DOHH2 (cell line): ENCODE data around the gene CERS6.

Experiments
- H3F3A ChIP-seq: fragments of 200-600 bp; sonication (generic), shearing (Covaris generic); 2 replicates; pipeline ENCODE4 v1.6.0; 2016; ENCODE audit warnings: antibody characterized with exemption, mild to moderate bottlenecking; ENCODE audit not compliant: control insufficient read depth, insufficient read depth
- H3K27ac ChIP-seq: fragments of 200-600 bp; sonication (generic); 2 replicates; pipeline ENCODE4 v1.5.1; 2014; ENCODE audit warnings: low read depth, mild to moderate bottlenecking, low read length, moderate library complexity
- H3K27me3 ChIP-seq: fragments of 200-600 bp; sonication (generic); 2 replicates; pipeline ENCODE4 v1.6.1; 2014; ENCODE audit warnings: mild to moderate bottlenecking, low read length, mixed read lengths; ENCODE audit not compliant: control insufficient read depth
- H3K36me3 ChIP-seq: fragments of 200-600 bp; sonication (generic); 2 replicates; pipeline ENCODE4 v1.6.1; 2014; ENCODE audit warnings: mild to moderate bottlenecking, low read length, moderate library complexity, mixed read lengths; ENCODE audit not compliant: control insufficient read depth
- H3K4me1 ChIP-seq: fragments of 200-600 bp; sonication (generic); 2 replicates; pipeline ENCODE4 v1.6.1; 2014; ENCODE audit warnings: mild to moderate bottlenecking, low read length, mixed read lengths; ENCODE audit not compliant: control insufficient read depth
- H3K4me2 ChIP-seq: fragments of 200-600 bp; sonication (generic); 2 replicates; pipeline ENCODE4 v1.6.0; 2014; ENCODE audit warnings: mild to moderate bottlenecking, low read length, moderate library complexity
- H3K4me3 ChIP-seq: fragments of 200-600 bp; sonication (generic); 2 replicates; pipeline ENCODE4 v1.5.1; 2014; ENCODE audit warnings: mild to moderate bottlenecking, low read length, mixed read lengths
- H3K79me2 ChIP-seq: fragments of 200-600 bp; sonication (generic); 2 replicates; pipeline ENCODE4 v1.6.1; 2014; ENCODE audit warnings: mild to moderate bottlenecking, low read length, mixed read lengths; ENCODE audit not compliant: control insufficient read depth
- H3K9me2 ChIP-seq: fragments of 200-600 bp; sonication (generic); replicated peaks from 2 replicates; pipeline ENCODE4 v1.6.1; 2014; ENCODE audit warnings: mild to moderate bottlenecking, low read length, mixed read lengths; ENCODE audit not compliant: control insufficient read depth
- H3K9me3 ChIP-seq: fragments of 200-600 bp; sonication (generic); 2 replicates; pipeline ENCODE4 v1.6.1; 2014; ENCODE audit warnings: antibody characterized with exemption, low read length, mixed read lengths; ENCODE audit not compliant: control insufficient read depth, insufficient read depth
- H4K20me1 ChIP-seq: fragments of 200-600 bp; sonication (generic); 2 replicates; pipeline ENCODE4 v1.6.0; 2014; ENCODE audit warnings: low read depth, mild to moderate bottlenecking, antibody characterized with exemption, low read length, moderate library complexity; ENCODE audit not compliant: control insufficient read depth, insufficient read depth
- CTCF ChIP-seq: fragments of 200-600 bp; sonication (generic); IDR thresholded peaks from one replicate; pipeline ENCODE4 v1.5.1; 2014; ENCODE audit warnings: antibody characterized with exemption, mild to moderate bottlenecking, low read depth, low read length; ENCODE audit not compliant: poor library complexity, severe bottlenecking
- EZH2phosphoT487 ChIP-seq: fragments of 200-600 bp; sonication (generic); IDR thresholded peaks from 2 replicates; pipeline ENCODE4 v1.6.1; 2017; ENCODE audit warnings: borderline replicate concordance, mild to moderate bottlenecking, antibody characterized with exemption, low read length, moderate library complexity, mixed read lengths

The CERS6 gene

DNA sequence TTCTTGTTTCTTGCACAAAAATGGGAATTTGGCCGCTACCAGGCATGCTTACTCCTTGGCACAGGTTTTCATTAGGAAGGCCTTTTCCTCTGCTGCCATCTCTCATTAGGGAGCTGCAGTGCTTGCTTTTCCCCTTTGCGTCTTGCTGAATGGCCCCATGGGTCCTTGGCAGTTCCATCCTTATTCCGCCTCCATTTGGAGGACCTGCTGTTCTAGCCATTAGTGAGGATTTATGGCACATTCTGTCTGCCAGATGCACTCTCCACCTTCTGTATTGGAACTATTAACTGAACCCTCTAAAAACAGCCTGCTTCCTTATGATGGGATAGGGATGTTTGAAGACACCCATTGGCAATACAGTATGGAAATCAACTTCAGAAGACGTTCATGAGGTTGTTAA, 242.9 kb downstream of the CERS6 start:
- Histone ChIP-seq H3K36me3 (no peaks in the 10 kb centered on the region), H3F3A (no peaks in the 10 kb centered on the region), H3K9me2 (no peaks in the 10 kb centered on the region), H3K27me3 (no peaks in the 10 kb centered on the region; the same call in 1 of the 2 replicates), H3K4me1 (no peaks in the 10 kb centered on the region), H3K27ac (no peak overlapping the region), H3K4me3 (no peak overlapping the region), H3K9me3 (no peaks in the 10 kb centered on the region), H4K20me1 (no peaks in the 10 kb centered on the region), H3K79me2 (no peaks in the 10 kb centered on the region), H3K4me2 (no peak overlapping the region)
- TF ChIP-seq EZH2phosphoT487: no peak
- TF ChIP-seq CTCF: no peak

DNA sequence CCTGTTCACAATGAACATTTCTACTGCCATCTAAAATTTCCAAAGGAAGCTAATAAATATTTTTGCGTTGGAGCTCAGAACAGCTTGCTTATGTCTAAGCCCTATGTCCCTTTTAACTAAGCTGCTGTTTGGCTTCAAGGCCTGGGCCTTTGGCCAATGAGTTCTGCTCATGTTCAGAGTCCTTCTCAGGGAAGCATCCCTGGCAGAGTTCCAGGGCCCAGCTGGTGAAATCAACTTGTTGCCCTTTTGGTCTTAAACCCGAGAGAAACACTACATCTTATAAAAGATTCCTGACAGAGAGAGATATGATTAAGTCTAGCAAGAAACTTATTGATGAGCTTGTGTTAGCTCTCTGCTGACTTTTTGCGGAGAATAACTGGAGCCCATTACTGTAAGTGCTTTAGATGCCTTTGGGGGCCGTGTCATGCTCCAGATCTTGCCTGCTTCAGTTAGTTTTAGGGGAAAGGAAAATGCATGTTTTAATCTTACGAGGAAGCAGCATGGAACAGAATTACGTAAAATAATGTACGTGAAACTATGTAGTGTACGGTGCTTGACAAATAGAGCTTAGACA, 243.9 kb downstream of the CERS6 start:
- Histone ChIP-seq H3K27ac (no peak overlapping the region), H4K20me1 (no peaks in the 10 kb centered on the region), H3K4me3 (no peak overlapping the region), H3F3A (no peaks in the 10 kb centered on the region), H3K27me3 (no peaks in the 10 kb centered on the region; the same call in 1 of the 2 replicates), H3K9me3 (no peaks in the 10 kb centered on the region), H3K9me2 (no peaks in the 10 kb centered on the region), H3K79me2 (no peaks in the 10 kb centered on the region), H3K4me1 (no peaks in the 10 kb centered on the region), H3K4me2 (no peak overlapping the region), H3K36me3 (no peaks in the 10 kb centered on the region)
- TF ChIP-seq CTCF (no peak), EZH2phosphoT487 (no peak)

- no peaks in the 10 kb centered on the region for H3K36me3 ChIP-seq
- H3K79me2 ChIP-seq: no peaks in the 10 kb centered on the region
- no peaks in the 10 kb centered on the region for H3K9me2 ChIP-seq
- H3K4me2 ChIP-seq: no peak overlapping the region
- H3K9me3 ChIP-seq: no peaks in the 10 kb centered on the region
- no peak overlapping the region for H3K27ac ChIP-seq
- no peaks in the 10 kb centered on the region for H4K20me1 ChIP-seq
- H3F3A ChIP-seq: no peaks in the 10 kb centered on the region
- TF ChIP-seq EZH2phosphoT487: no peak
- no peak for TF ChIP-seq CTCF
- H3K4me1 ChIP-seq: no peaks in the 10 kb centered on the region
- no peak overlapping the region for H3K4me3 ChIP-seq
- no peaks in the 10 kb centered on the region; the same call in 1 of the 2 replicates for H3K27me3 ChIP-seq
Measured at GRCh38 chr2:168700615-168701245, 244.7 kb downstream of the CERS6 start.
